PC-9 (cell line): Measurements from ENCODE around the gene GAK.
"Not testable (repeated sequence)": the region's sequence is repeated elsewhere in the genome, so short reads cannot be mapped to it uniquely, and the experiment has no call there.

Source experiments
- EZH2 ChIP-seq: fragments of 200-600 bp; sonication (generic); IDR thresholded peaks from 2 replicates; pipeline ENCODE4 v1.8.0; 2017; ENCODE audit warnings: antibody characterized with exemption, low read depth
- TF ChIP-seq, protein P1 (sequence below): fragments of 200-600 bp; sonication (generic); conservative IDR thresholded peaks from 2 replicates; pipeline ENCODE4 v1.6.1; 2017; ENCODE audit warnings: mixed run types, antibody characterized with exemption, mild to moderate bottlenecking, moderate library complexity

DNA sequence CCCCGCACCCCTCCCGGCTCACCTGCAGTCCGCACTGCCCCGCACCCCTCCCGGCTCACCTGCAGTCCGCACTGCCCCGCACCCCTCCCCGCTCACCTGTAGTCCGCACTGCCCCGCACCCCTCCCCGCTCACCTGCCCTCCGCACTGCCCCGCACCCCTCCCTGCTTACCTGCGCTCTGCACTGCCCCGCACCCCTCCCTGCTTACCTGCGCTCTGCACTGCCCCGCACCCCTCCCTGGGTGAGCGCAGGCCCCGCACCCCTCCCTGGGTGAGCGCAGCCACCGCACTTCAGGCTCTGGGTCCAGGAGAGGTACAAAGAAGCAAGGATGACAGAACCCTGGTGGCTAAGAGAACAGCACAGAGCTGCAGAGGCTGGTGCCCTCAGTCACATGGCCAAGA, 4.5 kb downstream of the GAK start:
- TF ChIP-seq, protein P1, sequence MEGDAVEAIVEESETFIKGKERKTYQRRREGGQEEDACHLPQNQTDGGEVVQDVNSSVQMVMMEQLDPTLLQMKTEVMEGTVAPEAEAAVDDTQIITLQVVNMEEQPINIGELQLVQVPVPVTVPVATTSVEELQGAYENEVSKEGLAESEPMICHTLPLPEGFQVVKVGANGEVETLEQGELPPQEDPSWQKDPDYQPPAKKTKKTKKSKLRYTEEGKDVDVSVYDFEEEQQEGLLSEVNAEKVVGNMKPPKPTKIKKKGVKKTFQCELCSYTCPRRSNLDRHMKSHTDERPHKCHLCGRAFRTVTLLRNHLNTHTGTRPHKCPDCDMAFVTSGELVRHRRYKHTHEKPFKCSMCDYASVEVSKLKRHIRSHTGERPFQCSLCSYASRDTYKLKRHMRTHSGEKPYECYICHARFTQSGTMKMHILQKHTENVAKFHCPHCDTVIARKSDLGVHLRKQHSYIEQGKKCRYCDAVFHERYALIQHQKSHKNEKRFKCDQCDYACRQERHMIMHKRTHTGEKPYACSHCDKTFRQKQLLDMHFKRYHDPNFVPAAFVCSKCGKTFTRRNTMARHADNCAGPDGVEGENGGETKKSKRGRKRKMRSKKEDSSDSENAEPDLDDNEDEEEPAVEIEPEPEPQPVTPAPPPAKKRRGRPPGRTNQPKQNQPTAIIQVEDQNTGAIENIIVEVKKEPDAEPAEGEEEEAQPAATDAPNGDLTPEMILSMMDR = not testable (repeated sequence)
- TF ChIP-seq EZH2 = not testable (repeated sequence)
